ENCODE results near the gene RIPK4.

RIPK4 gene

GRCh38 chr21:41744028-41744930 lies 22.6 kb downstream of the RIPK4 start:
- DNase-seq (ENCODE audit: low read depth, low spot score), result no peak
- ChIA-PET POLR2A (no interaction called here), CTCF (interaction anchor here (1.4 kb wide), 1 partner anchor 133 kb away, joined by 3 read pairs; no protein-coding TSS in a partner anchor)
- no peak for TF ChIP-seq CTCF (IDR thresholded peaks at IDR 0.05; ENCODE audit: insufficient read depth, low read length, missing control alignments)
- H3K4me3 ChIP-seq (ENCODE audit: low read depth, low read length), result no peak overlapping the region

- no peak for TF ChIP-seq CTCF (IDR thresholded peaks at IDR 0.05; ENCODE audit: insufficient read depth, low read length, missing control alignments)
- H3K4me3 ChIP-seq (ENCODE audit: low read depth, low read length), result no peak overlapping the region
- ChIA-PET CTCF (interaction anchor here (1.4 kb wide), 1 partner anchor 132 kb away, joined by 3 read pairs; no protein-coding TSS in a partner anchor), POLR2A (no interaction called here)
- no peak for DNase-seq (ENCODE audit: low read depth, low spot score)
Observed at GRCh38 chr21:41743321-41744027, 23.4 kb downstream of the RIPK4 start.

- CTCF ChIA-PET, result no interaction called here
- POLR2A ChIA-PET, result no interaction called here
- no peak for DNase-seq (ENCODE audit: low read depth, low spot score)
- H3K4me3 ChIP-seq (ENCODE audit: low read depth, low read length), result no peak overlapping the region
- no peak for TF ChIP-seq CTCF (IDR thresholded peaks at IDR 0.05; ENCODE audit: insufficient read depth, low read length, missing control alignments)
Observed at GRCh38 chr21:41742073-41742875, 24.6 kb downstream of the RIPK4 start.

GRCh38 chr21:41741253-41742072 lies 25.4 kb downstream of the RIPK4 start:
- CTCF ChIA-PET, result no interaction called here
- POLR2A ChIA-PET, result no interaction called here
- no peak overlapping the region for H3K4me3 ChIP-seq (ENCODE audit: low read depth, low read length)
- TF ChIP-seq CTCF (IDR thresholded peaks at IDR 0.05; ENCODE audit: insufficient read depth, low read length, missing control alignments), result no peak
- DNase-seq (ENCODE audit: low read depth, low spot score), result no peak

- no peak for DNase-seq (ENCODE audit: low read depth, low spot score)
- CTCF ChIA-PET, result no interaction called here
- H3K4me3 ChIP-seq (ENCODE audit: low read depth, low read length), result no peak overlapping the region
- POLR2A ChIA-PET, result no interaction called here
- TF ChIP-seq CTCF (IDR thresholded peaks at IDR 0.05; ENCODE audit: insufficient read depth, low read length, missing control alignments), result no peak
Observed at GRCh38 chr21:41740604-41741252, 26.1 kb downstream of the RIPK4 start.

All from AG04449 (cell line).